Thymus (tissue), 11 donors: ENCODE measurements around the gene NCOA1. TPM values are rescaled to one million over a fixed set of nuclear protein-coding genes. Genes with fewer than 3 reads are reported as not detected.

ENCODE experiments used
- DNase-seq, 9 donors: peaks; one replicate each; pipeline ENCODE4 v3.0.0-alpha.2; 2013; ENCODE audit warnings: low spot score in 9 of 9, low read depth in 6 of 9, missing footprints in 1 of 9
- H3K27ac ChIP-seq, 2 donors: one replicate each; pipeline ENCODE4 v1.5.1; 2013; ENCODE audit warnings: control low read depth in 1 of 2, low read depth in 1 of 2, low read length in 1 of 2, mild to moderate bottlenecking in 1 of 2, moderate library complexity in 1 of 2
- H3K27me3 ChIP-seq, 2 donors: one replicate each; pipeline ENCODE4 v1.5.1; 2013; ENCODE audit warnings: low read length in 1 of 2; ENCODE audit not compliant: control insufficient read depth in 2 of 2, insufficient read depth in 1 of 2
- H3K36me3 ChIP-seq, 2 donors: one replicate each; pipeline ENCODE4 v1.5.1; 2013; ENCODE audit warnings: low read length in 1 of 2, mild to moderate bottlenecking in 1 of 2, moderate library complexity in 1 of 2; ENCODE audit not compliant: control insufficient read depth in 2 of 2, insufficient read depth in 2 of 2
- H3K4me1 ChIP-seq, 2 donors: one replicate each; pipeline ENCODE4 v1.5.1; 2013; ENCODE audit warnings: low read length in 2 of 2; ENCODE audit not compliant: control insufficient read depth in 2 of 2, insufficient read depth in 2 of 2
- H3K4me3 ChIP-seq, 2 donors: one replicate each; pipeline ENCODE4 v1.5.1; 2013; ENCODE audit warnings: low read length in 2 of 2, control low read depth in 1 of 2, mild to moderate bottlenecking in 1 of 2
- H3K9me3 ChIP-seq, 2 donors: one replicate each; pipeline ENCODE4 v1.5.1; 2013; ENCODE audit warnings: low read length in 1 of 2, mild to moderate bottlenecking in 1 of 2; ENCODE audit not compliant: control insufficient read depth in 2 of 2, insufficient read depth in 1 of 2
- WGBS: extraction: QIAGEN DNeasy Blood & Tissue Kit; methylation state at CpG from one replicate; pipeline ENCODE4 v1.1.7; 2013; 5-methylcytosine and 5-hydroxymethylcytosine counted together
- polyA plus RNA-seq: library from polyadenylated mRNA; stranded (reverse); fragments of 200-250 nt; gene quantifications from one replicate; pipeline ENCODE4 v1.2.3, GENCODE V29; 2013
- total RNA-seq: library from RNA; stranded (reverse); fragments of 120-200 nt; gene quantifications from one replicate; pipeline ENCODE4 v1.2.4, GENCODE V29; 2013
- donor health status: healthy.

The NCOA1 gene
- total and polyA plus RNA-seq, 2 donors = 12.4 to 22.3 TPM

GRCh38 chr2:24708537-24709152, 217.6 kb downstream of the NCOA1 start:
- 97% methylated on average over 3 of the region's 3 CpGs for WGBS
- no peak overlapping the region for H3K4me3 ChIP-seq
- no peaks in the 10 kb centered on the region for H3K9me3 ChIP-seq
- H3K36me3 ChIP-seq = peaks cover 23 to 33% of the 10 kb centered on the region in 2 donors
- no peak for DNase-seq
- no peak overlapping the region for H3K27ac ChIP-seq
- no peaks in the 10 kb centered on the region for H3K27me3 ChIP-seq
- no peaks in the 10 kb centered on the region for H3K4me1 ChIP-seq

- peaks cover 23 to 36% of the 10 kb centered on the region in 2 donors for H3K36me3 ChIP-seq
These were observed 219.8 kb downstream of the NCOA1 start for GRCh38 chr2:24710806-24711205.

GRCh38 chr2:24711865-24712264, 220.8 kb downstream of the NCOA1 start:
- peaks cover 17 to 31% of the 10 kb centered on the region in 2 donors for H3K36me3 ChIP-seq
- DNase-seq = no peak

More at GRCh38 chr2:24710806-24711205, 219.8 kb downstream of the NCOA1 start:
- H3K4me3 ChIP-seq = no peak overlapping the region
- WGBS = 97% methylated on average over 6 of the region's 6 CpGs
- no peaks in the 10 kb centered on the region for H3K4me1 ChIP-seq
- H3K27ac ChIP-seq = no peak overlapping the region
- no peaks in the 10 kb centered on the region for H3K27me3 ChIP-seq
- H3K9me3 ChIP-seq = no peaks in the 10 kb centered on the region
- DNase-seq = no peak

GRCh38 chr2:24712296-24712695, 221.2 kb downstream of the NCOA1 start:
- H3K27ac ChIP-seq = no peak overlapping the region
- H3K27me3 ChIP-seq = no peaks in the 10 kb centered on the region
- H3K36me3 ChIP-seq = peaks cover 13 to 28% of the 10 kb centered on the region in 2 donors
- DNase-seq = no peak
- H3K9me3 ChIP-seq = no peaks in the 10 kb centered on the region
- 98% methylated on average over 1 of the region's 1 CpG for WGBS
- H3K4me1 ChIP-seq = no peaks in the 10 kb centered on the region
- no peak overlapping the region for H3K4me3 ChIP-seq

More at GRCh38 chr2:24711865-24712264, 220.8 kb downstream of the NCOA1 start:
- 94% methylated on average over 2 of the region's 2 CpGs for WGBS
- Histone ChIP-seq H3K27me3 (no peaks in the 10 kb centered on the region), H3K9me3 (no peaks in the 10 kb centered on the region), H3K4me1 (no peaks in the 10 kb centered on the region), H3K4me3 (no peak overlapping the region), H3K27ac (no peak overlapping the region)

GRCh38 chr2:24717263-24717951, 226.4 kb downstream of the NCOA1 start:
- no peak overlapping the region for H3K4me3 ChIP-seq
- H3K9me3 ChIP-seq = no peaks in the 10 kb centered on the region
- no peaks in the 10 kb centered on the region for H3K27me3 ChIP-seq
- peaks cover 5 to 9% of the 10 kb centered on the region in 2 donors for H3K36me3 ChIP-seq
- DNase-seq = no peak
- no peaks in the 10 kb centered on the region for H3K4me1 ChIP-seq
- no peak overlapping the region for H3K27ac ChIP-seq
- over 99% methylated on average over 2 of the region's 2 CpGs for WGBS

GRCh38 chr2:24720310-24720709, 229.3 kb downstream of the NCOA1 start:
- WGBS = 93% methylated on average over 3 of the region's 3 CpGs
- no peaks in the 10 kb centered on the region for H3K4me1 ChIP-seq
- H3K27me3 ChIP-seq = no peaks in the 10 kb centered on the region
- H3K9me3 ChIP-seq = no peaks in the 10 kb centered on the region
- H3K27ac ChIP-seq = no peak overlapping the region
- H3K4me3 ChIP-seq = no peak overlapping the region
- DNase-seq = no peak
- H3K36me3 ChIP-seq = peaks cover 3 to 4% of the 10 kb centered on the region in 2 donors

- Histone ChIP-seq H3K36me3 (peaks cover 3 to 4% of the 10 kb centered on the region in 2 donors), H3K4me3 (no peak overlapping the region), H3K9me3 (no peaks in the 10 kb centered on the region), H3K4me1 (no peaks in the 10 kb centered on the region), H3K27ac (no peak overlapping the region), H3K27me3 (no peaks in the 10 kb centered on the region)
- peak in 2 of 9 donors; percentile 4 to 20 for DNase-seq
These were observed 230.4 kb downstream of the NCOA1 start for GRCh38 chr2:24721470-24721869.

GRCh38 chr2:24722141-24722790, 231.2 kb downstream of the NCOA1 start:
- WGBS = 95% methylated on average over 3 of the region's 3 CpGs
- no peak overlapping the region for H3K27ac ChIP-seq

GRCh38 chr2:24723191-24723590, 232.1 kb downstream of the NCOA1 start:
- H3K9me3 ChIP-seq = no peaks in the 10 kb centered on the region
- 94% methylated on average over 1 of the region's 1 CpG for WGBS

More at GRCh38 chr2:24722141-24722790, 231.2 kb downstream of the NCOA1 start:
- Histone ChIP-seq H3K9me3 (no peaks in the 10 kb centered on the region), H3K4me1 (no peaks in the 10 kb centered on the region), H3K27me3 (no peaks in the 10 kb centered on the region), H3K36me3 (peaks cover 4% of the 10 kb centered on the region in 2 donors), H3K4me3 (no peak overlapping the region)
- no peak for DNase-seq

More at GRCh38 chr2:24723191-24723590, 232.1 kb downstream of the NCOA1 start:
- H3K27me3 ChIP-seq = no peaks in the 10 kb centered on the region
- H3K27ac ChIP-seq = no peak overlapping the region
- H3K36me3 ChIP-seq = peaks cover 4 to 7% of the 10 kb centered on the region in 2 donors
- no peaks in the 10 kb centered on the region for H3K4me1 ChIP-seq
- no peak overlapping the region for H3K4me3 ChIP-seq
- DNase-seq = no peak
